GM18502 (cell line): ENCODE results near the gene ACTRT3.

Experiments
- ATAC-seq: cut with Tn5 transposase; IDR thresholded peaks from one replicate; pipeline ENCODE4 v1.9.1; 2021; ENCODE audit warnings: mild to moderate bottlenecking; ENCODE audit not compliant: unreplicated experiment, poor library complexity

Gene ACTRT3

GRCh38 chr3:169769287-169770181 is at the start of gene ACTRT3:
TSS of gene ACTRT3 (minus strand) at chr3:169769561. CDS start at chr3:169769520, 41 bp downstream.
- peak; percentile 27 for ATAC-seq

GRCh38 chr3:169818316-169818715 is 49.0 kb upstream of the ACTRT3 start:
- no peak for ATAC-seq

- ATAC-seq, result no peak
These were observed 46.3 kb upstream of the ACTRT3 start for GRCh38 chr3:169815590-169816150.

- ATAC-seq, result peak; percentile 90
These were observed 44.6 kb upstream of the ACTRT3 start for GRCh38 chr3:169813757-169814517.

GRCh38 chr3:169813278-169813677 is 43.9 kb upstream of the ACTRT3 start:
- no peak for ATAC-seq

- ATAC-seq, result peak; percentile 72
These were observed 43.2 kb upstream of the ACTRT3 start, which contains the start of the genes LRRC34 and LRRIQ4 for GRCh38 chr3:169812332-169813235. TSS of gene LRRC34 (minus strand) at chr3:169812904. CDS start at chr3:169812548, 356 bp downstream. TSS of gene LRRIQ4 (plus strand) at chr3:169812870. CDS start at chr3:169821922, 9,052 bp downstream.

GRCh38 chr3:169811631-169812331 is 42.4 kb upstream of the ACTRT3 start:
- no peak for ATAC-seq

- no peak for ATAC-seq
These were observed 40.0 kb upstream of the ACTRT3 start for GRCh38 chr3:169809230-169809795.

GRCh38 chr3:169804681-169805080 is 35.3 kb upstream of the ACTRT3 start:
- ATAC-seq, result no peak

GRCh38 chr3:169792359-169792758 is 23.0 kb upstream of the ACTRT3 start:
- ATAC-seq, result no peak

GRCh38 chr3:169790687-169791429 is 21.5 kb upstream of the ACTRT3 start:
- no peak for ATAC-seq

GRCh38 chr3:169790219-169790618 is 20.9 kb upstream of the ACTRT3 start:
- ATAC-seq, result no peak

- no peak for ATAC-seq
These were observed 18.4 kb upstream of the ACTRT3 start for GRCh38 chr3:169787791-169788190.

GRCh38 chr3:169787120-169787519 is 17.8 kb upstream of the ACTRT3 start:
- no peak for ATAC-seq

GRCh38 chr3:169781209-169781855 is 12.0 kb upstream of the ACTRT3 start:
- no peak for ATAC-seq

GRCh38 chr3:169780742-169781141 is 11.4 kb upstream of the ACTRT3 start:
- ATAC-seq, result no peak

GRCh38 chr3:169777822-169778221 is 8.5 kb upstream of the ACTRT3 start:
- no peak for ATAC-seq

- no peak for ATAC-seq
These were observed 4.8 kb upstream of the ACTRT3 start for GRCh38 chr3:169774186-169774585.
